Cardiac septum (tissue), 1 donor: ENCODE results near the gene TNFAIP8L2. TPM values are rescaled to one million over a fixed set of nuclear protein-coding genes. Genes with fewer than 3 reads are reported as not detected.
A peak's percentile ranks its signal among the peaks of the same experiment; 100 is the strongest.

Source experiments
- DNase-seq: peaks from one replicate; pipeline ENCODE4 v3.0.0-alpha.2; 2020; ENCODE audit warnings: low spot score
- intact Hi-C: fragments of 100-400 bp; cut with DNase I; formaldehyde crosslinking; loops from one replicate; pipeline ENCODE4 v1.14.0; 2022
- long read RNA-seq: library from polyadenylated mRNA; unstranded; transcript quantifications from one replicate; pipeline ENCODE4 v2.0.0, GENCODE V29; 2021
- total RNA-seq: library from RNA; stranded (reverse); fragmentation: NEBNext Ultra II Directional; extraction: Animal tissue kit (Norgen Biotek cat#: 25700); gene quantifications from one replicate; pipeline ENCODE4 v1.2.1, GENCODE V29; 2021
- donor health status: DM: no; HTN: no; CAD: no.

Gene TNFAIP8L2
- 0.86 TPM for total RNA-seq
- long read RNA-seq, result 0 reads

- intact Hi-C loops, result loop anchor here (2.0 kb wide), 1 partner anchor 56 kb away; no protein-coding TSS in a partner anchor
- peak; percentile 89 for DNase-seq
Observed at GRCh38 chr1:151156515-151156819, at the start of gene TNFAIP8L2. Gene TNFAIP8L2 (plus strand): TSS chr1:151156649. CDS start chr1:151158698, 2,049 bp downstream.

- no peak for DNase-seq
- intact Hi-C loops, result no loop called here
Observed at GRCh38 chr1:151106894-151107293, 49.6 kb upstream of the TNFAIP8L2 start.

GRCh38 chr1:151108331-151108730 is 48.1 kb upstream of the TNFAIP8L2 start:
- no peak for DNase-seq
- intact Hi-C loops, result no loop called here

GRCh38 chr1:151113877-151114276 is 42.6 kb upstream of the TNFAIP8L2 start:
- intact Hi-C loops, result no loop called here
- no peak for DNase-seq

GRCh38 chr1:151124763-151125403 is 31.6 kb upstream of the TNFAIP8L2 start:
- intact Hi-C loops, result no loop called here
- DNase-seq, result no peak

GRCh38 chr1:151128800-151129199 is 27.6 kb upstream of the TNFAIP8L2 start:
- DNase-seq, result no peak
- intact Hi-C loops, result no loop called here

- intact Hi-C loops, result no loop called here
- DNase-seq, result no peak
Observed at GRCh38 chr1:151130987-151131586, 25.4 kb upstream of the TNFAIP8L2 start.

GRCh38 chr1:151131701-151132334 is 24.6 kb upstream of the TNFAIP8L2 start:
- intact Hi-C loops, result no loop called here
- DNase-seq, result no peak

- DNase-seq, result no peak
- intact Hi-C loops, result no loop called here
Observed at GRCh38 chr1:151132335-151133017, 24.0 kb upstream of the TNFAIP8L2 start.

- DNase-seq, result no peak
- intact Hi-C loops, result no loop called here
Observed at GRCh38 chr1:151133018-151133806, 23.2 kb upstream of the TNFAIP8L2 start.

- intact Hi-C loops, result no loop called here
Observed at GRCh38 chr1:151134396-151134795, 22.1 kb upstream of the TNFAIP8L2 start.

GRCh38 chr1:151134991-151135390 is 21.5 kb upstream of the TNFAIP8L2 start:
- intact Hi-C loops, result no loop called here
- no peak for DNase-seq

More at GRCh38 chr1:151134396-151134795, 22.1 kb upstream of the TNFAIP8L2 start:
- DNase-seq, result no peak

- intact Hi-C loops, result no loop called here
- DNase-seq, result no peak
Observed at GRCh38 chr1:151135433-151136385, 20.7 kb upstream of the TNFAIP8L2 start.

GRCh38 chr1:151137789-151138188 is 18.7 kb upstream of the TNFAIP8L2 start:
- intact Hi-C loops, result no loop called here
- no peak for DNase-seq

GRCh38 chr1:151142411-151143056 is 13.9 kb upstream of the TNFAIP8L2 start:
- DNase-seq, result no peak
- intact Hi-C loops, result no loop called here

- no peak for DNase-seq
- intact Hi-C loops, result no loop called here
Observed at GRCh38 chr1:151143057-151143435, 13.4 kb upstream of the TNFAIP8L2 start.

GRCh38 chr1:151143986-151144385 is 12.5 kb upstream of the TNFAIP8L2 start:
- intact Hi-C loops, result no loop called here
- no peak for DNase-seq
